ENCODE data around the gene TNPO2. TPM values are rescaled to one million over a fixed set of nuclear protein-coding genes. Genes with fewer than 3 reads are reported as not detected.
A peak's percentile ranks its signal among the peaks of the same experiment; 100 is the strongest.

Gene TNPO2
- total and polyA plus RNA-seq, 2 experiments from 2014 or later: 13.3 to 30.9 TPM

DNA sequence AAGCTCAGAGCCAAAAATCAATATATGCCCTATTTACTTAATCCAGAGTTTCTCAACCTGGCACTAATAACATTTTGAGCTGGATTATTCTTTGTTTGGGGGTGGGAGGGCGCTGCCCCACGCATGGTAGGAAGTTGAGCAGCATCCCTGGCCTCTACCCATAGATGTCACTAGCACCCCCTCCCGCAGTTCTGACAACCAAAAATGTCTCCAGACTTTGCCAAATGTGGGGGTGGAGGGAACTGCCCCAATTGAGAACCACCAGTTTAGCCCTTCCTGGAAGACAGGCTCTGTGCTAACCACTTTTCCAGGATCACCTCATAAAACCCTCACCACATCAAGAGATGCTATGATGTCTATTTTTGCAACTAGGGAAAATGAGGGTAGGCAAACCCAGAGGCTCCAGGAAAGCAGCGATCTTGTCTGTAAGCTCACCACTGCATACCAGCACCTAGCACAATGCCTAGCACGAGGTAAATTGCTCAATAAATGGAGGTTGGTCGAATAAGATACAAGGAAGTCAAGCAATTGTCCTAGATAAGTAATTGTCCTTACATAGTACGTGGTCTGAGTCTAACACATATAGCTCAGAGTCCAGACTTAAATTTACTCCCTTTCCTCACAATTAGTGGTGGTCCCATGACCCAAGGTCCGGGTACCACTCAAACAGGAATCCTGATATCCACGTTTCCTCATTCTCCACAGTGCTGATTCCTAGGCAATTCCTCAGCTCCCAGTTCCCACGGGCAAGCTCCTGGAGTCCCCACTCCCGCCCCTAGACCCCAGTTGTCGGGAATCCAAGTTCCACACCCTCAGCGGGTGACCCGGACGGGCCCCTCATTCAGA is 9.9 kb upstream of the TNPO2 start:
- WGBS, 2 experiments (ENCODE audit: low coverage in 1 of 2, low lambda C conversion rate in 2 of 2, missing lambda C conversion rate in 2 of 2): 1 to 2% methylated on average over 15 of the region's 15 CpGs
- Histone ChIP-seq H3K79me2 (ENCODE audit: insufficient read depth) (peaks cover 70% of the 10 kb centered on the region), H3K27me3 (replicated peaks; ENCODE audit: insufficient read depth) (no peaks in the 10 kb centered on the region), H3F3A (ENCODE audit: insufficient read depth) (peaks cover 8% of the 10 kb centered on the region; the same call in 1 of the 2 replicates), H3K4me2 (ENCODE audit: unreplicated experiment) (peak overlapping the region; percentile 91), H3K4me3 (peak overlapping the region; percentile 92), H3K9me2 (ENCODE audit: insufficient read depth) (no peaks in the 10 kb centered on the region), H3K36me3 (ENCODE audit: low read depth) (peaks cover 17% of the 10 kb centered on the region; the same call in 1 of the 2 replicates), H3K27ac (peak overlapping the region; percentile 84), H2AFZ (0 out of 2 replicates have a peak overlapping the region, but pooled peaks have one; percentile 44), H4K20me1 (ENCODE audit: insufficient read depth) (no peaks in the 10 kb centered on the region; the same call in 1 of the 2 replicates), H3K9ac (peak overlapping the region; percentile 97), H3K4me1 (ENCODE audit: insufficient read depth) (peaks cover 18% of the 10 kb centered on the region; the same call in 1 of the 2 replicates), H3K9me3 (ENCODE audit: low read depth) (no peaks in the 10 kb centered on the region)
- in situ Hi-C loops (cut with MboI): no loop called here
- TF ChIP-seq EZH2 (IDR thresholded peaks at IDR 0.05; ENCODE audit: insufficient read depth, poor library complexity, severe bottlenecking) (no peak), EZH2phosphoT487 (IDR thresholded peaks at IDR 0.05; ENCODE audit: insufficient read depth, low read depth) (0 out of 2 replicates have a peak, but pooled peaks have one; percentile 73)
- peak; percentile 85 for DNase-seq

DNA sequence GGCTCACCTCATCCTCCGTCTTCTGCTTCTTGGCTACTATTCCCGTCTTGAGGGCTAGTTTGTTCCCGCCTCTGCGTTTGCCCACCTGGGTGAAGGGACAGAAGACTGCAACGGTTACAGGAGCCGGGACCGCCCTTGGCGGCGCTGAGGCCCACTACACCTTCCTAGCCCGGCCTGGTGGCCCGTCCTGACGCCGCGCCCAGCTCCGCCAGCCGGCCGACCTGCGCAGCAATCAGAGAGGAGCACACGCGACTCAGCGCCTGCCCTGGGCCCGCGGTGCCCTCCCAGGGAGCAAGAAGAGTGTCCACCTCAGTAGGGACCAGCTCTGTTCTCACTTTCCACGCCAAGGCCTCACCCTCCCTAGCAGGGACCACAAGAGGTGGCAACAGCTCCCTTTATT is 7.6 kb upstream of the TNPO2 start:
- Histone ChIP-seq H3K79me2 (ENCODE audit: insufficient read depth) (peaks cover 57% of the 10 kb centered on the region), H3K9me2 (ENCODE audit: insufficient read depth) (no peaks in the 10 kb centered on the region), H3K9me3 (ENCODE audit: low read depth) (no peaks in the 10 kb centered on the region), H2AFZ (no peak overlapping the region), H3F3A (ENCODE audit: insufficient read depth) (peaks cover 15% of the 10 kb centered on the region; the same call in 1 of the 2 replicates), H3K36me3 (ENCODE audit: low read depth) (peaks cover 19% of the 10 kb centered on the region; the same call in 1 of the 2 replicates), H3K4me1 (ENCODE audit: insufficient read depth) (peaks cover 8% of the 10 kb centered on the region; the same call in 1 of the 2 replicates), H3K27me3 (replicated peaks; ENCODE audit: insufficient read depth) (no peaks in the 10 kb centered on the region), H3K9ac (no peak overlapping the region), H3K4me2 (ENCODE audit: unreplicated experiment) (no peak overlapping the region), H4K20me1 (ENCODE audit: insufficient read depth) (no peaks in the 10 kb centered on the region; the same call in 1 of the 2 replicates), H3K27ac (no peak overlapping the region), H3K4me3 (no peak overlapping the region)
- no peak for DNase-seq
- WGBS, 2 experiments (ENCODE audit: low coverage in 1 of 2, low lambda C conversion rate in 2 of 2, missing lambda C conversion rate in 2 of 2): 84 to 86% methylated on average over 24 of the region's 24 CpGs
- TF ChIP-seq EZH2 (IDR thresholded peaks at IDR 0.05; ENCODE audit: insufficient read depth, poor library complexity, severe bottlenecking) (no peak), EZH2phosphoT487 (IDR thresholded peaks at IDR 0.05; ENCODE audit: insufficient read depth, low read depth) (no peak)
- in situ Hi-C loops (cut with MboI): no loop called here

DNA sequence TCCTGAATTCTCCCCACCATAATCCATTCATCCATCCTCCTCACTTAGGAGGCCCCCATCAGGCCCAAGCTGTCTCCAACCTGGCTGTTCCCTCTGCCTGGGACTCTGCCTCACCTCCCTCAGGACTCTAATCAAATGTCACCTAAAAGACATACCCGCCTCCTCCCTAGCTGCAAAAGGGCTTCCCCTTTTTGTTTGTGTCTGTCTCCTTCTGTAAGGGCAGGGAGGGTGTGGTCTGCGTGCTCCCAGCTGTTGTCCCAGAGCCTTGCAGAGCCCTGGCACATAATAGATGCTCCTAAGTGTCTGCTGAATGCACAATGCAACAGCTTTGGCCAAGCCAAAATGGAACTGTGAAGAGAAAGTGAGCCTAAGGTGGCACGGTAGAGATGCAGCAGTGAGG is 6.3 kb upstream of the TNPO2 start:
- H3K36me3 ChIP-seq (ENCODE audit: low read depth): peaks cover 19% of the 10 kb centered on the region; the same call in 1 of the 2 replicates
- in situ Hi-C loops (cut with MboI): no loop called here
- no peaks in the 10 kb centered on the region for H3K9me2 ChIP-seq (ENCODE audit: insufficient read depth)
- H3K4me3 ChIP-seq: no peak overlapping the region
- H3K9me3 ChIP-seq (ENCODE audit: low read depth): no peaks in the 10 kb centered on the region
- H3F3A ChIP-seq (ENCODE audit: insufficient read depth): peaks cover 14% of the 10 kb centered on the region; the same call in 1 of the 2 replicates
- TF ChIP-seq EZH2phosphoT487 (IDR thresholded peaks at IDR 0.05; ENCODE audit: insufficient read depth, low read depth): no peak
- no peak overlapping the region for H3K27ac ChIP-seq
- no peak overlapping the region for H2AFZ ChIP-seq
- H3K79me2 ChIP-seq (ENCODE audit: insufficient read depth): peaks cover 55% of the 10 kb centered on the region
- H3K9ac ChIP-seq: no peak overlapping the region
- DNase-seq: no peak
- H3K4me1 ChIP-seq (ENCODE audit: insufficient read depth): peaks cover 7% of the 10 kb centered on the region; the same call in 1 of the 2 replicates
- no peak overlapping the region for H3K4me2 ChIP-seq (ENCODE audit: unreplicated experiment)
- H3K27me3 ChIP-seq (replicated peaks; ENCODE audit: insufficient read depth): no peaks in the 10 kb centered on the region
- 54 to 58% methylated on average over 3 of the region's 3 CpGs for WGBS, 2 experiments (ENCODE audit: low coverage in 1 of 2, low lambda C conversion rate in 2 of 2, missing lambda C conversion rate in 2 of 2)
- no peaks in the 10 kb centered on the region; the same call in 1 of the 2 replicates for H4K20me1 ChIP-seq (ENCODE audit: insufficient read depth)

DNA sequence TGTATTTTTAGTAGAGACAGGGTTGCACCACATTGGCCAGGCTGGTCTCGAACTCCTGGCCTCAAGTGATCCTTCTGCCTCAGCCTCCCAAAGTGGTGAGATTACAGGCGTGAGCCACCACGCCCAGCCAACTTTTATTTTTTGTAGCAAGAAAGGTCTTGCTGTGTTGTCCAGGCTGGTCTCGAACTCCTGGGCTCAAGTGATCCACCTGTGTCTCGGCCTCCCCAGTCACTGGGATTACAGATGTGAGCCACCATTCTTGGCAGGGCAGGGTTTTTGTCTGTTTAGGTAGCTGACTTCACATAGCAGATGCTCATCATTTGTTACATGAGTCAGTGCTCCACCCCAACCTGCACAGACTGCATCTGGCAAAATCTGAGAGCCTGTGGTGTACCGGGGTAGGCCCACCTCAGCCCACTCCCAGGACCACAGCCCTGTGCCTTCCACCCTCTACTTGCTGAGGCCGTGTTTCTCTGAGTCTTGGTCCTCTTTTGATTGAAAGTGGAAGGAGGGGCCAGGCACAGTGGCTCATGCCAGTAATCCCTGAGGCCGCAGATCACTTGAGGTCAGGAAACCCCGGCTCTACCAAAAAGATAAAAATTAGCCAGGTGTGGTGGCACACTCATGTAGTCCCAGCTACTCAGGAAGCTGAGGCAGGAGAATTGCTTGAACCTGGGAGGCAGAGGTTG is 4.2 kb upstream of the TNPO2 start:
- Histone ChIP-seq H3K4me1 (ENCODE audit: insufficient read depth) (peaks cover 9% of the 10 kb centered on the region), H3K36me3 (ENCODE audit: low read depth) (peaks cover 19% of the 10 kb centered on the region; the same call in 1 of the 2 replicates)
- in situ Hi-C loops (cut with MboI): no loop called here

More for the DNA sequence above, 4.2 kb upstream of the TNPO2 start:
- Histone ChIP-seq H3K27ac (no peak overlapping the region), H3K9ac (no peak overlapping the region), H3K4me2 (ENCODE audit: unreplicated experiment) (no peak overlapping the region), H3K9me2 (ENCODE audit: insufficient read depth) (no peaks in the 10 kb centered on the region), H4K20me1 (ENCODE audit: insufficient read depth) (no peaks in the 10 kb centered on the region; the same call in 1 of the 2 replicates), H3K27me3 (replicated peaks; ENCODE audit: insufficient read depth) (no peaks in the 10 kb centered on the region), H3K79me2 (ENCODE audit: insufficient read depth) (peaks cover 56% of the 10 kb centered on the region), H2AFZ (no peak overlapping the region), H3K4me3 (no peak overlapping the region), H3F3A (ENCODE audit: insufficient read depth) (peaks cover 22% of the 10 kb centered on the region), H3K9me3 (ENCODE audit: low read depth) (no peaks in the 10 kb centered on the region)
- 92 to 94% methylated on average over 9 of the region's 9 CpGs for WGBS, 2 experiments (ENCODE audit: low coverage in 1 of 2, low lambda C conversion rate in 2 of 2, missing lambda C conversion rate in 2 of 2)
- no peak for DNase-seq
- TF ChIP-seq EZH2 (IDR thresholded peaks at IDR 0.05; ENCODE audit: insufficient read depth, poor library complexity, severe bottlenecking): no peak
- no peak for TF ChIP-seq EZH2phosphoT487 (IDR thresholded peaks at IDR 0.05; ENCODE audit: insufficient read depth, low read depth)

Data from GM23248 (cell line).